Left lung (tissue), 10 donors: ENCODE measurements around the gene DUSP15. TPM values are rescaled to one million over a fixed set of nuclear protein-coding genes. Genes with fewer than 3 reads are reported as not detected.
"Not testable (repeated sequence)": the region's sequence is repeated elsewhere in the genome, so short reads cannot be mapped to it uniquely, and the experiment has no call there.

Source experiments
- ATAC-seq: fragments of 200-7000 bp; cut with Tn5 transposase; one replicate; pipeline ENCODE4 v1.9.1; 2020; ENCODE audit warnings: moderate library complexity
- DNase-seq, 4 donors: peaks; one replicate each; pipeline ENCODE4 v3.0.0-alpha.2; 2013 to 2020
- H3K27ac ChIP-seq, 2 donors: fragments of 200-600 bp; sonication (generic) in 1 of 2; one replicate each; pipeline versions ENCODE4 v1.5.0 to v1.8.0; 2020 to 2021
- H3K27me3 ChIP-seq, 2 donors: fragments of 200-600 bp; sonication (generic) in 1 of 2; one replicate each; pipeline versions ENCODE4 v1.5.0 to v1.8.0; 2020 to 2021
- H3K36me3 ChIP-seq, 2 donors: fragments of 200-600 bp; sonication (generic) in 1 of 2; one replicate each; pipeline versions ENCODE4 v1.5.0 to v1.8.0; 2020 to 2021
- H3K4me1 ChIP-seq, 2 donors: fragments of 200-600 bp; one replicate each; pipeline ENCODE4 v1.8.0; 2021
- H3K4me3 ChIP-seq, 2 donors: fragments of 200-600 bp; sonication (generic) in 1 of 2; one replicate each; pipeline versions ENCODE4 v1.5.0 to v1.8.0; 2020 to 2021; ENCODE audit warnings: mild to moderate bottlenecking in 1 of 2
- H3K9me3 ChIP-seq, 2 donors: fragments of 200-600 bp; sonication (generic) in 1 of 2; one replicate each; pipeline versions ENCODE4 v1.5.0 to v1.8.0; 2020 to 2021
- CTCF ChIP-seq, 2 donors: fragments of 200-600 bp; sonication (generic) in 1 of 2; IDR thresholded peaks; one replicate each; pipeline versions ENCODE4 v1.5.0 to v1.8.0; 2021; ENCODE audit warnings: antibody characterized with exemption in 2 of 2
- intact Hi-C, 2 donors: fragments of 100-400 bp; cut with DNase I; formaldehyde crosslinking; loops; one replicate each; pipeline versions ENCODE4 v1.11.2 to v1.14.2; 2022
- polyA plus RNA-seq, 6 donors: library from polyadenylated mRNA; unstranded; fragments of 120-200 nt; gene quantifications; one replicate each; pipeline ENCODE4 v1.2.1, GENCODE V29; 2013; ENCODE audit not compliant: insufficient read length in 6 of 6
- total RNA-seq, 2 donors: library from RNA; stranded (reverse); fragmentation: NEBNext Ultra II Directional; extraction: Animal tissue kit (Norgen Biotek cat#: 25700); gene quantifications; one replicate each; pipeline ENCODE4 v1.2.1, GENCODE V29; 2021
- donor health status: DM: no; HTN: yes; CAD: no.
- donor health status: DM: no; HTN: no; CAD: no.

DUSP15 gene
- total and polyA plus RNA-seq, 8 donors, result 0.82 to 13.1 (median 9.7) TPM

- DNase-seq, result no peak
- H3K27me3 ChIP-seq, result no peaks in the 10 kb centered on the region
Measured at GRCh38 chr20:31829731-31830130, 40.6 kb downstream of the DUSP15 start.

GRCh38 chr20:31828016-31828415, 42.3 kb downstream of the DUSP15 start:
- DNase-seq, H3K9me3 ChIP-seq, H3K4me3 ChIP-seq, H3K36me3 ChIP-seq, H3K4me1 ChIP-seq, H3K27me3 ChIP-seq, ATAC-seq, H3K27ac ChIP-seq: not testable (repeated sequence)
- intact Hi-C loops, result loop anchor here in 1 of 2 donors (10.0 kb wide), 1 partner anchor 257 kb away; no protein-coding TSS in a partner anchor

More at GRCh38 chr20:31829731-31830130, 40.6 kb downstream of the DUSP15 start:
- intact Hi-C loops, result loop anchor here in 1 of 2 donors (10.0 kb wide), 1 partner anchor 255 kb away; no protein-coding TSS in a partner anchor
- no peak for TF ChIP-seq CTCF (IDR thresholded peaks at IDR 0.05)
- H3K9me3 ChIP-seq, result no peaks in the 10 kb centered on the region
- ATAC-seq, result no peak
- no peak overlapping the region for H3K27ac ChIP-seq
- H3K4me1 ChIP-seq, result peaks cover 0 to 4% of the 10 kb centered on the region in 2 donors
- H3K4me3 ChIP-seq, result no peak overlapping the region
- H3K36me3 ChIP-seq, result no peaks in the 10 kb centered on the region

GRCh38 chr20:31827059-31827458, 43.3 kb downstream of the DUSP15 start:
- TF ChIP-seq CTCF (IDR thresholded peaks at IDR 0.05), result no peak
- H3K27me3 ChIP-seq, result no peaks in the 10 kb centered on the region
- intact Hi-C loops, result loop anchor here in 1 of 2 donors (10.0 kb wide), 1 partner anchor 258 kb away; no protein-coding TSS in a partner anchor
- DNase-seq, result no peak
- no peak overlapping the region for H3K27ac ChIP-seq
- no peaks in the 10 kb centered on the region for H3K36me3 ChIP-seq
- no peak overlapping the region for H3K4me3 ChIP-seq
- ATAC-seq, result peak; percentile 10
- H3K9me3 ChIP-seq, result no peaks in the 10 kb centered on the region
- peaks cover 0 to 7% of the 10 kb centered on the region in 2 donors for H3K4me1 ChIP-seq

- ATAC-seq (no peak), DNase-seq (no peak)
- peaks cover 0 to 7% of the 10 kb centered on the region in 2 donors for H3K4me1 ChIP-seq
- no peak overlapping the region for H3K27ac ChIP-seq
- no peaks in the 10 kb centered on the region for H3K27me3 ChIP-seq
- no peaks in the 10 kb centered on the region for H3K9me3 ChIP-seq
- intact Hi-C loops, result loop anchor here in 1 of 2 donors (10.0 kb wide), 1 partner anchor 259 kb away; no protein-coding TSS in a partner anchor
- H3K36me3 ChIP-seq, result no peaks in the 10 kb centered on the region
- no peak overlapping the region for H3K4me3 ChIP-seq
- TF ChIP-seq CTCF (IDR thresholded peaks at IDR 0.05), result no peak
Measured at GRCh38 chr20:31826074-31826473, 44.3 kb downstream of the DUSP15 start.

- Histone ChIP-seq H3K27ac (no peak overlapping the region), H3K36me3 (no peaks in the 10 kb centered on the region), H3K4me1 (peaks cover 0 to 7% of the 10 kb centered on the region in 2 donors), H3K27me3 (no peaks in the 10 kb centered on the region), H3K4me3 (no peak overlapping the region), H3K9me3 (no peaks in the 10 kb centered on the region)
- no peak for TF ChIP-seq CTCF (IDR thresholded peaks at IDR 0.05)
- no peak for DNase-seq
- intact Hi-C loops, result loop anchor here in 1 of 2 donors (10.0 kb wide), 1 partner anchor 260 kb away; no protein-coding TSS in a partner anchor
- no peak for ATAC-seq
Measured at GRCh38 chr20:31824554-31825313, 45.6 kb downstream of the DUSP15 start.
